ENCODE measurements around the gene SLX4IP.
A peak's percentile ranks its signal among the peaks of the same experiment; 100 is the strongest.

The SLX4IP gene

DNA sequence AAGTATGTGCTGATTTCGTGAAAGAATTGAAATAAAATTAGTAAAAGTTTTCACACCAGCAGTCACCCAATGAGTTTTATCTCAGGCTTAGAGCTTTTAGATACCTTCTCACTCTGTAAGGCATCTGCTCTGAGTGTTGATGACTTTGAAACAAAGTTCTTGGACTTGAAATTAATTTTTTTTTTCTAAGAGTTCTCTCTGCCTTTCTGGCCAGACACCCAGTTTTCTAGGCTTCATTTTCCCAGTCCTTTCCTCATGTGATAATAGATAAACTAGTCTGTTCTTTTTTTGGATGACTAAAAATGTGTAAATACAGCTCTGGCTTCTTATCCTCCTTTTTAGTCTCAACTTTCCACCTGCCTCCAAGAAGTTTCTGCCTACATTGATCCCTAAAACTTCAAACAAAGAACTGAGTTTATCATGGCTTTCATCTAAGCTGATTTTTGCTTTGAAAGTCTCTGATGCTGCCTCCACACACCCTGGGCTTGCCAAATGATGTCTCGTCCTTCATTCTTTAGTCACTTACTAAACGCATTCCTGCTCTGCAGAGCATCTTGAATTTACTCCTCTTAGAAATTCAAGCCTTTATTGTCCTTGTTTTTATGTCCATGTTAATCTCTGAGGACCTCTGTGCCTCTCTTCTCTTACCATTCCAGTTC lies 32.7 kb downstream of the SLX4IP start:
- no peak for DNase-seq

DNA sequence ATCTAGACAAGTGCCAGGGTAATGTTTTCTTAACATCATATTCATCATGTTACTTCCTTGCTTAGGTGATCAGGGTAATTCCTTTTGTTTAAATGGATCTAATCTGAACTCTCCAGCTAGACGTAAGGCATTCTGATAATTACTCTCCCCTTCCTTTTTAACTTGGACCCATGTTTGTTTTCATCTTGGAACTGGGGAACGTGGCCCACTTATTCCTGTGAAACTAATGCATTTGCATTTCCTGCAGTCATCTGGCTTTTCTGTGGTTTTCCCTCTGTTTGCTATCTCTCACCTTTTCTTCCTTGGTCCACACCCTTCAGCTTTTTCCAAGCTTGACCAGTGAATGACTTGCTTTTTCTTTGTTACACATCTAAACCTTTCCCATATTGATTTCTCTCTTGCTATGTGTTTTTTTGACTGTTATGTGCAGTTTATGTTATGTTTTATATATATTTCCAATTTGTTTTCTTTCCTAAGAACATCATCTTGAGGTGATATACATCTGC lies 33.3 kb downstream of the SLX4IP start:
- no peak for DNase-seq

- no peak for DNase-seq
Observed at GRCh38 chr20:10469056-10469455, 34.0 kb downstream of the SLX4IP start.

GRCh38 chr20:10469599-10469998 lies 34.5 kb downstream of the SLX4IP start:
- DNase-seq: peak; percentile 93

DNA sequence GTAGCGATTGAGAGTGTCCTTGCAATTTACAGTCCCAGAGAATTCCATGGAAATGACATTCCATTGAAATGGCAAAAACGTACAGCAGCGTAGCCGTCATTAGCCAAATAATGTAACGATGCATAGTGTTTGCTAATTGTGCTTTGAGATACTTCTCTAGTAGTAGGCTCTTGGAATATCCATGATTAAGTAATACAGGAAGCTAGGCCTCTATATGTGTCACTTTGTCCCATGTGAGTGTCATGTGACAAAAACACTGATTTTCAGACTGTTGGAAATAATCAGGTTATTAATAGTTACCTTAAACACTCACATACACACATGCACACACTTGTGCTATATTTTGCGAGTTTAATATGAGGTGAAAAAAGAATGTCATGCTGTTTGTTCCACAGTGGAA lies 35.2 kb downstream of the SLX4IP start:
- no peak for DNase-seq

DNA sequence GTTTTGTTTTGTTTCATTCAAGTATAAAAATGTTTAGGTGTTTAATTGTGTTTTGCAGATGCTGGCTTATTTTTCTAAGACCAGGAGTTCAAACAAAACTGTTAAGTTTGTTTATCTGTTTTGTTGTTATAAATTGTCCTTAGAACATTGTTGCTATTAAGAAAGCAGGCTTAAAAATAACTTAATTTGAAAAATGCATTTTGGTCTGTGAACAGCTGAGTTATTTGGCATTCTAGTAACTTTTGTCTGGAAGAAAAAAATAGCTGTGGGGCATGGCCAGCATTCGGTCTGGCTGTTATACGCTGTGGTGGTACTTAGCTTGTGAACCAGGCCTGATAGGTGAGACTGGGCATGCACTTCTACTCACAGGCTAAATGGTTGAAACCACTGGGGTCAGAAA lies 37.8 kb downstream of the SLX4IP start:
- DNase-seq: no peak

- no peak for DNase-seq
Observed at GRCh38 chr20:10474606-10475184, 39.6 kb downstream of the SLX4IP start.

- peak; percentile 66 for DNase-seq
Observed at GRCh38 chr20:10475225-10475624, 40.1 kb downstream of the SLX4IP start.

DNA sequence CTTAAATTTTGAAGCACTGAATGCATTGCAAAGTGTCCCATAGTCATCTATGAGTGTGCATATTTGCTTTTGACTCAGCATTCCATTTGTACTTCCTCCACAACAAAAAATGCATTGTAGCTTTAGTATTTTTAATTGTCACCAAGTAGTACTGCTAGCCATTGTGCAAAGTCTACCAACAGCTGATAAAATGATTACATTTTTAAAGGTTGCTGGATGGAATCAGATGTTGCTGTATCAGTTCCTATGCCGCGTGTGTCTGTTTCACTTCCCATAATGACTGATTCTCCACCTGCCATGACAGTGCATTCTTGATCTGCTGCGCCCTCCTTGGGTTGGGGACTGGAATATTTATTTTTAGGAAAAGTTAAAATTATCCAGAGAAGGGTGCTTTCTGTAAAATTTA lies 41.2 kb downstream of the SLX4IP start:
- peak; percentile 75 for DNase-seq

DNA sequence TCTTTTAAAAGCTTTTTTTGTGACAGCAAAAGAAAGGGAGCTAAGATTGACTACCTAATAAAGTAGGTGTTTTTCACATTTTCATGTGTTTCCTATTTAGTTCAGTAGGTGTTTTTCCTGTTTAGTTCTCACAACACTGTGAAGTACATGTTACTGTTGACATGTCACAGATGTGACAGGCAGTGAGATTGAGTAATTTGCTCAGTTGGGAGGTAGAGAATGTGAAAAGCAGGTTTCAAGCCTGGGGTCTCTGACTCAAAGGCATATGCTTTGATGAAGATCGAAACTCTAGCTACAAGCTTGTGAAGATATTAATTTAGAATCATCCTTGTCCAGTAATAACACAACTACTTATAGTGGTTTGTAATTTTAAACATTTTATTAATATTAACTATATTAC lies 43.1 kb downstream of the SLX4IP start:
- no peak for DNase-seq

GRCh38 chr20:10478930-10479329 lies 43.8 kb downstream of the SLX4IP start:
- DNase-seq: no peak

DNA sequence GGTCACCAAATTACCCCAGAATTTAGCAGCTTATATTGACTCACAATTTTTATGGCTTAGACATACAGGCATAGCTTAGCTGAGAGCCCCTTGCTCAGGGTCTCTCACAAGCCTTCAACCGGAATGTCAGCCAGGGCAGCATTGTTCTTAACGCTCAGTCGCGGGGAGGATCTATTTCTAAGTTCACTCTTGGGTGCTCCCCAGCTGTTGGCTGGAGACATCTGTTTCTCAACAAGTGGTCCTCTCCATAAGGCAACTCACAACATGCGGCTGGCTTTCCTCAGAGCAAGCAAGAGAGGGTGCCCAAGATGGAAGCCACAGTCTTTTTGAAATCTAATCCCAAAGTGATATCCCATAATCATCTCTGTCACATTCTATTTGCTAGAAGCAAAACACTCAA lies 46.6 kb downstream of the SLX4IP start:
- DNase-seq: no peak

- peak; percentile 43 for DNase-seq
Observed at GRCh38 chr20:10483691-10484090, 48.6 kb downstream of the SLX4IP start.

- no peak for DNase-seq
Observed at GRCh38 chr20:10487142-10488136, 52.3 kb downstream of the SLX4IP start.

- no peak for DNase-seq
Observed at GRCh38 chr20:10488534-10488933, 53.4 kb downstream of the SLX4IP start.

- no peak for DNase-seq
Observed at GRCh38 chr20:10489853-10490252, 54.7 kb downstream of the SLX4IP start.

DNA sequence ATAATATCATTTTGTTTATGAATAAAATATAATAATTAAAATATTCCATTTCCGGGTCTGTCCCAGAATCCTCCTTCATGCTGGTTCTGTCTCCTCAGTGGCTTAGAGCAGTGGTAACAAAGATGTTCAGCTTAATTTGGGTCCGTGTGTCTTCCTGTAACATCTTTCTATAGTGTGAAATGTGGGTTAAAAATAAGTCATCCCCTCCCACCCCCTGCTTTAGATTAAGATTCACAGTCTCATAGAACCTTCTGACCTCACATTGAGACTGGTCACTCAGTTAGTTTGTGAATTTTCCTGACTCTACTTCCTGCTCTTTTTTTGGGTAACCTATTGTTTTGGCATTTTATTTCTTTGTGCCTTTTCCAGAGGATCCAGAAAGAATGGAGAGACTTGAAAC lies 55.2 kb downstream of the SLX4IP start:
- no peak for DNase-seq

DNA sequence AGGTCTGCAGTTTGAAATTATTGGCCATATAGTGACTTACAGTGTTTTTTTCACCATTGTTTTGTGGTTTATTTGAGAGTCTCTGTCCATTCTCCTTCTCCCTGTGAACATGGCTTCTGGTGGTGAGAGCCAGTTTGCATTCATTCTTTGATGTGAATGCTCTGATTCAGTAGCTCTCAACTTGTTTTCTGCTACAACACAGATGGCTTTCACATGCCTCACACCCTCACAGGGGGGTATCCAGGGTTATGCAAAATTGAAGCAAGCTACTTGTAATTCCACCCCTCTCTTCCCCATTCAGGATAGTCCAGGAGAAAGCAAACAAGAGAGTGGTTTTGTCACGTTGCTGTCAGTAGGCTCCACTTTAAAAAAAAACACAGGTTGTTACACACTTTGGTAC lies 55.6 kb downstream of the SLX4IP start:
- no peak for DNase-seq

GRCh38 chr20:10492065-10492464 lies 57.0 kb downstream of the SLX4IP start:
- no peak for DNase-seq

GRCh38 chr20:10492844-10493243 lies 57.7 kb downstream of the SLX4IP start:
- DNase-seq: no peak

DNA sequence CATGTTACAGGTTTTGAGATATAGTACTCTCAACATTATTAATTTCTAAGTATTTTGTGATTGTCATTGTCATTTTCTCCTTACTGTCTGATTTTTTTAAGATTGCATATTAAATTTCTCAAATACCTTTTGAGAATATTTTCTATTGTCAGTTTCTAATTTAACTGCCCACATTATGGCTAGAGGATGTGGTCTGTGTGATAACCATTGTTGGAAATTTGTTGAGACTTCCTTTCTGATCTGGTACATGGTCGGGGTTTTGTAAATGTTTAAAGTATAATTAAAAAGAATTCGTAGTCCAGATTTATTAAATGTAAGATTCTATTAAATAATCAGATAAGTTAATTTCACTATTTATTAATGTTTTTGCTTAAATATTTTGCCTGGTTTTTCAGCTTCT lies 60.1 kb downstream of the SLX4IP start:
- peak; percentile 47 for DNase-seq

DNA sequence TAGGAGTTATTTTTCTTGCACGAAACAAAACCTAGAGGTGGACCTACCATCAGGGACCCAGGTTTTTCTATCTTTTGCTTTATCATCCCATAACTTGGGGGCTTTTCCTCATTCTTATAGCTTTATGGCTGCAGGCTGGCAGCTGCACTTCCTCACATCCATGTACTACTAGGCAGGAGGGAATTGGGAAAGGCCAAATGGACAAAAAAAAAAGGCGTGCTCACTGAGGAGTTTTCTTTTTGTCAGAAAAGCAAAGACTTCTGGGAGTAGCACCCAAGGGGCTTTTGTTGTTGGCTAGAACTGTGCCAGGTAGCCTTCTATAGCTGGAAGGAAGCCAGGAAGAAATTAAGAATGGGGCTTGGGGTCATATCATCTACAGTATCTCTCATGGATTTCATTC lies 61.4 kb downstream of the SLX4IP start:
- DNase-seq: no peak

DNA sequence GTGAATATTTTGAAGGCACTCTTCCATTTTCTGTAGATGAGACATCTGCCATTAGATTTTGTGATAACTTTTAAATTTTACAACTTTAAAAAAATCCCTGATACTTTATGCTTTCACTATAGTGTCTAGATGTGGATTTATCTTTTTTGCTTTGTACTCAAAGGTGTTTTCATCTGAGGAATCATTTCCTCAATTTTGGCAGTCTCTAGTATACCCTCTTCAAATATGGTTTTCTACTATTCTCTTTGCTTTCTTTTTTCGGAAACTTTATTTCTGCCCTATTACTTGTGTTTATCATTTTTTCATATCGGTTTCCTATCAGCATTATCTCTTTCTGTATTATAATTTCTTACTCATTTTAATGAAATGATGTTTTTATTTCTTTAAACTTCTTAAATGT lies 62.2 kb downstream of the SLX4IP start:
- no peak for DNase-seq

DNA sequence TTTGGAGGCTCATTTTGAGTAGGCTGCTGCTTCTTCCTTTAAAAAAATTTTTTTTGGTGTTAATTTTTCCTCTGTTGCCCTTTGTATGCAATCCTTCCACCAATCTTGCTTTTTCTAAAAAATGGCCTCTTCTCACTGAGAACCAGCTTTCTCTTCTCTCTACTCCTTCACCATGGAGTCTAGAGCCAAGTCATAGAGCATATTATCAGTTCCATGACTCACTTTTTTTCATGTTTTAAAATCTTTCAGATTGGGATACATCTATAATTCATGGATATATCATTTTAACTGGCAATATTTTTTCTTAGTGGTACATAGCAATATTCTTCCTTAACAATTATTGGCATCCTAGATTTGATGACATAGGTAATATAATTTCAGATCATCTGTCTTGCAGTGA lies 62.7 kb downstream of the SLX4IP start:
- peak; percentile 56 for DNase-seq
